ENCODE data around the gene AKT3. TPM values are rescaled to one million over a fixed set of nuclear protein-coding genes. Genes with fewer than 3 reads are reported as not detected.

AKT3 gene
- total RNA-seq, 1 donor from 2014 or later = 107 TPM

DNA sequence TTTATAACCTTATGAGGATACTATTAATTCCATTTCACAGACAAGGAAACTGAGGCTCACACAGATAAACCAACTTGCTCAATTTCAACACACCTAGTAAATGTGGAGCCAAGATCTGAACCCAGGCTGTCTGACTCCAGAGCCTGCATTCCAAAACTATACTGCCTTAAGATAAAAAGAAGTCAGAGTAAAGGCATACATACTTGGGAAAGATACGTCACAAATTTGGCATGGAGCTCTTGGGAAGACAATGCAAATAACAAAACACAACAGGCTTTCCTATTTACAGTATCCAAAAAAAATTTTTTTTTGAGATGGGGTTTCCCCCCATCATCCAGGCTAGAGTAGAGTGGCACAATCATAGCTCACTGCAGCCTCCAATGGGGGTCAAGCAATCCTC is 5.9 kb downstream of the AKT3 start:
- Mint-ChIP-seq H3K27ac (ENCODE audit: unreplicated experiment) (no peak overlapping the region), H3K4me3 (ENCODE audit: unreplicated experiment) (no peak overlapping the region), H3K9me3 (ENCODE audit: unreplicated experiment) (peaks cover 3% of the 10 kb centered on the region), H3K27me3 (ENCODE audit: unreplicated experiment) (no peaks in the 10 kb centered on the region), H3K36me3 (ENCODE audit: unreplicated experiment) (no peaks in the 10 kb centered on the region), H3K4me1 (ENCODE audit: unreplicated experiment) (peaks cover 53% of the 10 kb centered on the region)
- DNase-seq (ENCODE audit: extremely low spot score, unreplicated experiment) = no peak
- TF ChIP-seq, protein P1, sequence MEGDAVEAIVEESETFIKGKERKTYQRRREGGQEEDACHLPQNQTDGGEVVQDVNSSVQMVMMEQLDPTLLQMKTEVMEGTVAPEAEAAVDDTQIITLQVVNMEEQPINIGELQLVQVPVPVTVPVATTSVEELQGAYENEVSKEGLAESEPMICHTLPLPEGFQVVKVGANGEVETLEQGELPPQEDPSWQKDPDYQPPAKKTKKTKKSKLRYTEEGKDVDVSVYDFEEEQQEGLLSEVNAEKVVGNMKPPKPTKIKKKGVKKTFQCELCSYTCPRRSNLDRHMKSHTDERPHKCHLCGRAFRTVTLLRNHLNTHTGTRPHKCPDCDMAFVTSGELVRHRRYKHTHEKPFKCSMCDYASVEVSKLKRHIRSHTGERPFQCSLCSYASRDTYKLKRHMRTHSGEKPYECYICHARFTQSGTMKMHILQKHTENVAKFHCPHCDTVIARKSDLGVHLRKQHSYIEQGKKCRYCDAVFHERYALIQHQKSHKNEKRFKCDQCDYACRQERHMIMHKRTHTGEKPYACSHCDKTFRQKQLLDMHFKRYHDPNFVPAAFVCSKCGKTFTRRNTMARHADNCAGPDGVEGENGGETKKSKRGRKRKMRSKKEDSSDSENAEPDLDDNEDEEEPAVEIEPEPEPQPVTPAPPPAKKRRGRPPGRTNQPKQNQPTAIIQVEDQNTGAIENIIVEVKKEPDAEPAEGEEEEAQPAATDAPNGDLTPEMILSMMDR (IDR thresholded peaks at IDR 0.05) = no peak

DNA sequence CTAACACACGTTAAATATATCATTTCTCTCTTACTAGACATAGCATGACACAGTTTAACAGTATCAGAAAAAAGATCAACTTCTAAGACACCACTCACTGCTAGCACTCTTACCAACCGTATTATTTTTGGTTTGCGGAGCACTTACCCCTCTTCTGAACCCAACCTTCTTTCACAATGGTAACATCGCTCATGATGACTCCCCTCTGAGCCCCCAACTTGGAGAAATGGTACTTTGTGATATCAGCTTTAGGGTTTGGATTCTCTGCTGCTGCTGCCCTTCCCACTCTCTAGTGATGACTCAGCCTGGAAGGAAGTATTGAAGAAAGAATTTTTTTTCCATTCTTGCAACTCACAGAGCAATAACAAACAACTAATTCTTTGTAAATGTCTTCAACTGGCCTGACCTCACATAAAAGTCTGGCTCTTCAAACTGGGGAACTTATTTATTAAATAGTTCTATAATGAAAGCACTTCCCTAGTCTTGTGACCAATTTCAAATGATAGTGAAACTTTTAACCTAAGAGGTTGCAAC is 7.0 kb downstream of the AKT3 start:
- peak overlapping the region; percentile 72 for H3K4me3 Mint-ChIP-seq (ENCODE audit: unreplicated experiment)

DNA sequence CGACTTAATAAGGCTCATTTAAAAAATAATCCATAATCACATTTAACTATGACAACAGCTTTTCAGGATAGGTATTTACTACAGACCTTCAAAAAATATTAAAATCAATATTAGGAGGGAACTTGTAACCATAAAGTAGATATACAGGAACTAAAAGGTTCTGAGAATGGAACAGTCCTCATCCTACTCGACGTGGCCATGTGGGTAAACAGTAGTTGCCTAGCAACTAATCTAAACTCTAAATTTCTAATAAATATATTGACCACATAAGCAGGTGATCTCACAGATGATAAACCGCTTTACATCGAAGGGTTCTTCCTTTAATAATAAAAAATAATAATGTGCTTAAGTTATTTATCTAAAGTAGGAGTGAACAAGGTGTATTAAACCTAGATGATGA is 7.9 kb downstream of the AKT3 start:
- TF ChIP-seq, protein P1 (IDR thresholded peaks at IDR 0.05) = no peak
- peaks cover 59% of the 10 kb centered on the region for H3K4me1 Mint-ChIP-seq (ENCODE audit: unreplicated experiment)
- H3K4me3 Mint-ChIP-seq (ENCODE audit: unreplicated experiment) = peak overlapping the region; percentile 26
- no peaks in the 10 kb centered on the region for H3K27me3 Mint-ChIP-seq (ENCODE audit: unreplicated experiment)
- no peak for DNase-seq (ENCODE audit: extremely low spot score, unreplicated experiment)
- H3K9me3 Mint-ChIP-seq (ENCODE audit: unreplicated experiment) = peaks cover 9% of the 10 kb centered on the region
- peaks cover 6% of the 10 kb centered on the region for H3K36me3 Mint-ChIP-seq (ENCODE audit: unreplicated experiment)
- peak overlapping the region; percentile 96 for H3K27ac Mint-ChIP-seq (ENCODE audit: unreplicated experiment)

More for the DNA sequence above, 7.0 kb downstream of the AKT3 start:
- Mint-ChIP-seq H3K9me3 (ENCODE audit: unreplicated experiment) (peaks cover 3% of the 10 kb centered on the region), H3K27me3 (ENCODE audit: unreplicated experiment) (no peaks in the 10 kb centered on the region), H3K36me3 (ENCODE audit: unreplicated experiment) (no peaks in the 10 kb centered on the region), H3K4me1 (ENCODE audit: unreplicated experiment) (peaks cover 53% of the 10 kb centered on the region), H3K27ac (ENCODE audit: unreplicated experiment) (peak overlapping the region; percentile 96)
- no peak for DNase-seq (ENCODE audit: extremely low spot score, unreplicated experiment)
- TF ChIP-seq, protein P1 (IDR thresholded peaks at IDR 0.05) = no peak

DNA sequence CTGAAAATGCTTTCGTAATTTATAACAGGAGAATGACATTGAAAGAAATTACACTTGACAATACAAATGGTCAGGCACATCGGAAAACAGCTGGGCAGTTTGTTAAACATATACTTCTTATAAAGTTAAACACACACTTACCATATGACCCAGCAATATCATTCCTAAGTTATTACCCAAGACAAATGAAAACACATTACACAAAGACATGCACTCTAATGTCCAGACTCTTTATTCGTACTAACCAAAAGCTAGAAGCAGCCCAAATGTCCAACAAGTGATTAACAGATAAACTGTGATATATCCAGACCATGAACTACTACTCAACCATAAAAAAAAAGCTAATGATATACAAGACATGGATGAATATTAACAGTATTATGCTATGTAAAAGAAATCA is 8.5 kb downstream of the AKT3 start:
- H3K27me3 Mint-ChIP-seq (ENCODE audit: unreplicated experiment) = no peaks in the 10 kb centered on the region
- no peak for DNase-seq (ENCODE audit: extremely low spot score, unreplicated experiment)
- TF ChIP-seq, protein P1 (IDR thresholded peaks at IDR 0.05) = no peak
- peaks cover 13% of the 10 kb centered on the region for H3K9me3 Mint-ChIP-seq (ENCODE audit: unreplicated experiment)
- peak overlapping the region; percentile 83 for H3K27ac Mint-ChIP-seq (ENCODE audit: unreplicated experiment)
- H3K4me1 Mint-ChIP-seq (ENCODE audit: unreplicated experiment) = peaks cover 56% of the 10 kb centered on the region
- H3K36me3 Mint-ChIP-seq (ENCODE audit: unreplicated experiment) = peaks cover 11% of the 10 kb centered on the region
- H3K4me3 Mint-ChIP-seq (ENCODE audit: unreplicated experiment) = peak overlapping the region; percentile 26

DNA sequence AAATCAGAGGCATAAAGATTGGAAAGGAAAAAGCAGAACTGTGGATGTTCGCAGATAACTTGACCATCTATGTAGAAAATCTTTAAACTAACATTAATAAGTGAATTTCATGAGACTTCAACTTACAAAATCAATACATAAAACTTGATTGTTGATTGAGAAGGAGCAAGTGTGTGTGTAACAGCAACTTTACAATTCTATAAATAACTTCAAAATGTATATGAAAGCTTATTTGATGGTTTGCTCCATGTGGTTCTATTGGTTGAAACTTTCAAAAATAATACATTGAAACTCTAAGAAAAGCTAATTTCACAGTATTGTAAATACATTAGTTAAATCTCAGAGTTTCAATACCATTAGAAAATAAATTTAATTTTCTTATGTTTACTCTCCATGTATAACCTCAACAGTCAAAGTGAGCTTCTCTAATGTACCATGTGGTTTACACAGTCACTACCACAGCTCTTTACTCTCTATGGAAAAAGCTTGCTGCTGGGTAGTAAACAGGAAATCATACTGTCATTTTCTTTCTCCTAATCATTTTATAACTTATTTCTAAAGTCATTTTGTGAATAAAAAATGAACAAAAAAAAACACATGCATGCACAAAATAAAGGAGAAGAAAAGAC is 12.0 kb downstream of the AKT3 start:
- Mint-ChIP-seq H3K4me1 (ENCODE audit: unreplicated experiment) (peaks cover 50% of the 10 kb centered on the region), H3K27me3 (ENCODE audit: unreplicated experiment) (no peaks in the 10 kb centered on the region), H3K4me3 (ENCODE audit: unreplicated experiment) (no peak overlapping the region), H3K9me3 (ENCODE audit: unreplicated experiment) (peaks cover 27% of the 10 kb centered on the region), H3K27ac (ENCODE audit: unreplicated experiment) (peak overlapping the region; percentile 40), H3K36me3 (ENCODE audit: unreplicated experiment) (peaks cover 32% of the 10 kb centered on the region)
- no peak for DNase-seq (ENCODE audit: extremely low spot score, unreplicated experiment)
- TF ChIP-seq, protein P1 (IDR thresholded peaks at IDR 0.05) = no peak
